K562 (cell line): ENCODE data around the gene SPEG. TPM values are rescaled to one million over a fixed set of nuclear protein-coding genes. Genes with fewer than 3 reads are reported as not detected.
A peak's percentile ranks its signal among the peaks of the same experiment; 100 is the strongest.

Source experiments
- ATAC-seq: fragments of 200-7000 bp; cut with Tn5 transposase; 3 replicates; pipeline ENCODE4 v1.9.1; 2020; ENCODE audit warnings: moderate library complexity
- BruUV-seq: library from RNA; stranded (reverse); fragments of 400-500 nt; replicated peaks from 2 replicates; lab custom pipeline; 2021; lab: Mats Ljungman, UMichigan
- CTCF ChIA-PET: fragments of 300-600 bp; formaldehyde crosslinking; extraction: SDS; loops from one replicate; lab custom pipeline; 2021; ENCODE audit warnings: low intra/inter-chr PET ratio; lab: Yijun Ruan, JAX
- POLR2A ChIA-PET: fragments of 300-600, 350-650 bp; sonication (Branson Sonifier 250); formaldehyde crosslinking; extraction: SDS; loops from one replicate; lab custom pipeline; 2021; ENCODE audit warnings: antibody characterized with exemption, inconsistent platforms; lab: Yijun Ruan, JAX
- DNase-seq, 4 experiments: peaks; one replicate each; pipeline versions ENCODE4 v3.0.0 to v3.0.0-alpha.2; 2011 to 2018; ENCODE audit warnings: low spot score in 3 of 4, mixed read lengths in 3 of 4; ENCODE audit errors: extremely low read depth in 1 of 4
- FAIRE-seq: peaks from 2 replicates; lab custom pipeline; 2011; peaks lifted over from hg19 to GRCh38; lab: Jason Lieb, UNC
- H2AFZ ChIP-seq: 2 replicates; pipeline ENCODE4 v1.6.0; 2011; ENCODE audit warnings: low read depth, low read length, control low read depth, inconsistent platforms
- H3K27ac ChIP-seq: fragments of 200-600 bp; 3 replicates; pipeline ENCODE4 v1.8.0; 2011; ENCODE audit warnings: low read depth, mild to moderate bottlenecking, control low read depth, inconsistent platforms, low read length, moderate library complexity, mixed read lengths; ENCODE audit errors: extremely low read depth
- H3K27me3 ChIP-seq, 2 experiments: fragments of 300-600 bp in 1 of 2; 2 replicates in 1 of 2; 3 replicates in 1 of 2; pipeline versions ENCODE4 v1.6.0 to v1.8.0; 2011; ENCODE audit warnings: inconsistent platforms in 2 of 2, low read length in 2 of 2, mild to moderate bottlenecking in 1 of 2, mixed read lengths in 1 of 2, moderate library complexity in 1 of 2; ENCODE audit not compliant: control insufficient read depth in 2 of 2, insufficient read depth in 2 of 2
- H3K36me3 ChIP-seq: fragments of 300-600 bp; 3 replicates; pipeline ENCODE4 v1.8.0; 2011; ENCODE audit warnings: mild to moderate bottlenecking, low read length, inconsistent platforms; ENCODE audit not compliant: control insufficient read depth, insufficient read depth
- H3K4me1 ChIP-seq, 2 experiments: fragments of 200-600 bp in 1 of 2; replicated peaks in 1 of 2; 2 replicates in 1 of 2; 3 replicates in 1 of 2; pipeline versions ENCODE4 v1.5.1 to v1.8.0; 2011; ENCODE audit warnings: inconsistent platforms in 2 of 2, low read length in 2 of 2, mild to moderate bottlenecking in 1 of 2, mixed read lengths in 1 of 2, moderate library complexity in 1 of 2; ENCODE audit not compliant: control insufficient read depth in 2 of 2, insufficient read depth in 2 of 2
- H3K4me2 ChIP-seq: 2 replicates; pipeline ENCODE4 v1.6.1; 2011; ENCODE audit warnings: low read length, control low read depth, inconsistent platforms, mixed read lengths; ENCODE audit not compliant: insufficient read depth
- H3K4me3 ChIP-seq: fragments of 200-600 bp; sonication (generic), shearing (Covaris generic); 2 replicates; pipeline ENCODE4 v1.5.1; 2016; ENCODE audit warnings: control low read depth, inconsistent platforms
- H3K79me2 ChIP-seq: fragments of 200-600 bp; 3 replicates; pipeline ENCODE4 v1.8.0; 2011; ENCODE audit warnings: low read length, inconsistent platforms; ENCODE audit not compliant: control insufficient read depth, insufficient read depth
- H3K9ac ChIP-seq, 2 experiments: 2 replicates each; pipeline versions ENCODE4 v1.6.0 to v1.6.1; 2011; ENCODE audit warnings: low read depth in 2 of 2, low read length in 2 of 2, control low read depth in 1 of 2, inconsistent platforms in 1 of 2, mild to moderate bottlenecking in 1 of 2, mixed read lengths in 1 of 2; ENCODE audit not compliant: insufficient read depth in 1 of 2
- H3K9me1 ChIP-seq: one replicate; pipeline ENCODE4 v1.6.0; 2011; ENCODE audit warnings: inconsistent platforms, mild to moderate bottlenecking, low read length, moderate library complexity; ENCODE audit not compliant: control insufficient read depth, insufficient read depth
- H3K9me3 ChIP-seq: replicated peaks from 2 replicates; pipeline ENCODE4 v1.5.1; 2011; ENCODE audit warnings: low read depth, low read length, inconsistent platforms; ENCODE audit not compliant: control insufficient read depth, insufficient read depth
- H4K20me1 ChIP-seq: replicated peaks from 2 replicates; pipeline ENCODE4 v1.6.1; 2011; ENCODE audit warnings: low read length, inconsistent platforms, mixed read lengths; ENCODE audit not compliant: control insufficient read depth, insufficient read depth
- ASH1L ChIP-seq: fragments of 450-650 bp; IDR thresholded peaks from 2 replicates; pipeline ENCODE4 v1.6.1; 2018; ENCODE audit warnings: borderline replicate concordance, mild to moderate bottlenecking, low read depth; ENCODE audit not compliant: partially characterized antibody
- GATAD2B ChIP-seq: fragments of 450-650 bp; IDR thresholded peaks from 2 replicates; pipeline ENCODE4 v1.6.1; 2017; ENCODE audit warnings: mild to moderate bottlenecking, borderline replicate concordance
- XRCC4 ChIP-seq: IDR thresholded peaks from one replicate; pipeline ENCODE4 v1.6.1; 2011; ENCODE audit not compliant: insufficient read depth, insufficient read length; ENCODE audit errors: extremely low read depth
- WGBS: fragments of 100-300 bp; shearing (Covaris generic); methylation state at CpG from one replicate; pipeline ENCODE4 v1.1.6; 2016; ENCODE audit warnings: low coverage, mixed read lengths; ENCODE audit not compliant: insufficient coverage; ENCODE audit errors: missing lambda C conversion rate; 5-methylcytosine and 5-hydroxymethylcytosine counted together
- in situ Hi-C: fragments of 300-500 bp; cut with MboI; formaldehyde crosslinking; loops from 4 replicates; pipeline ENCODE4 v1.15.0; 2018; ENCODE audit warnings: inconsistent platforms, mixed read lengths
- intact Hi-C: fragments of 100-400 bp; cut with micrococcal nuclease; formaldehyde crosslinking; loops from 2 replicates; pipeline ENCODE4 v1.14.2; 2022
- polyA plus RNA-seq, 8 experiments: library from polyadenylated mRNA; depleted of rRNA in 4 of 8; stranded (reverse) in 5 of 8; unstranded in 3 of 8; fragments of >200 nt; fragmentation: Nextera tagmentation in 2 of 8; fragmentation: Illumina TruSeq in 1 of 8; extraction: Ambion mirVana in 2 of 8; extraction: Trizol in 1 of 8; gene quantifications; 2 replicates each; pipeline versions ENCODE4 v1.2.1 to v1.2.3, GENCODE V29; 2011 to 2014; ENCODE audit warnings: inconsistent platforms in 1 of 8, missing spikeins in 1 of 8
- total RNA-seq, 7 experiments: library from RNA; depleted of rRNA in 6 of 7; stranded (reverse); fragments of >200 nt in 6 of 7; fragmentation: Illumina TruSeq in 2 of 7; extraction: Trizol in 2 of 7; gene quantifications; 2 replicates each; pipeline versions ENCODE4 v1.2.1 to v1.2.3, GENCODE V29; 2011 to 2021; ENCODE audit warnings: low replicate concordance in 1 of 7
- TF ChIP-seq, protein P1 (sequence below): fragments of 250-450 bp; sonication (Bioruptor Pico); IDR thresholded peaks from 2 replicates; pipeline ENCODE4 v1.8.0; 2021; ENCODE audit warnings: moderate library complexity, mild to moderate bottlenecking, inconsistent platforms
- TF ChIP-seq, protein P2 (sequence below): sonication (generic); formaldehyde crosslinking; IDR thresholded peaks from 2 replicates; pipeline ENCODE4 v1.8.1; 2023; ENCODE audit warnings: mild to moderate bottlenecking, missing genetic modification reagents
- TF ChIP-seq, protein P3 (sequence below): sonication (generic); formaldehyde crosslinking; IDR thresholded peaks from 2 replicates; pipeline ENCODE4 v1.8.0; 2023; ENCODE audit warnings: mild to moderate bottlenecking, missing genetic modification reagents
- TF ChIP-seq, protein P4 (sequence below): fragments of 250-450 bp; sonication (Bioruptor Pico); IDR thresholded peaks from 2 replicates; pipeline ENCODE4 v1.5.0; 2022; ENCODE audit warnings: mild to moderate bottlenecking

Gene SPEG
- total and polyA plus RNA-seq, 9 of the 15 experiments (the other 6 are each of a cell fraction or from before 2014, with no cell fraction given) = 0.49 to 8.7 (median 3.0) TPM

DNA sequence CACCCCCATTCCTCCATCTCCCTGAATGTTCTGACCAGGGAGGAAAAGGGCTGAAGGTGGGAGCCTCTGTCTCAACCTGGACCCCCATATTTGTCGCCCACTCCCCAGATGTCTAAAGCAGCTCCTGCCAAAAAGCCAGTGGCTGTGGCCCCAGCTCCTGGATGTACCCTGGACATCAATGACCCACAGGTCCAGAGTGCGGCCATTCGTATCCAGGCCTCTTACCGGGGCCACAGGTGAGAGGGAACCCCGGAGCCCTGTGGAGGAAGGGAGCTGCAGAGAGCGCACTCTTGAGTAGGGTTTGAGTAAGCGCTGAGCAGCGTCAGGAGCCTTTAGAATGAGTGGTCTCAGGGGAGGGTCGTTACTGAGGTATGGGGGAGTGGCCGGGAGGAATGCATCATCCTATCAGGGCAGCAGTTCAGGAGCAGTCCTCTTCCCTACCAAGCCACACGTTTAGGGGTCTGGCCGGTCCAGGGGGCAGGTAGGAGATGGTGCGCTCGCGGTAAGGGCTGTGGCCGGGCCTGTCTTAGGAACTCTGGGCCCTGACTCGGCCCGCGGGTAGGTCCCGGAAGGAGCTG, 61.7 kb downstream of the SPEG start:
- peaks cover 33 to 65% of the 10 kb centered on the region in 2 experiments for H3K4me1 ChIP-seq
- no peak for FAIRE-seq
- no peak for DNase-seq
- no peak for ATAC-seq
- TF ChIP-seq, protein P1, sequence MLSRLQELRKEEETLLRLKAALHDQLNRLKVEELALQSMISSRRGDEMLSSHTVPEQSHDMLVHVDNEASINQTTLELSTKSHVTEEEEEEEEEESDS = no peak
- TF ChIP-seq, protein P2, sequence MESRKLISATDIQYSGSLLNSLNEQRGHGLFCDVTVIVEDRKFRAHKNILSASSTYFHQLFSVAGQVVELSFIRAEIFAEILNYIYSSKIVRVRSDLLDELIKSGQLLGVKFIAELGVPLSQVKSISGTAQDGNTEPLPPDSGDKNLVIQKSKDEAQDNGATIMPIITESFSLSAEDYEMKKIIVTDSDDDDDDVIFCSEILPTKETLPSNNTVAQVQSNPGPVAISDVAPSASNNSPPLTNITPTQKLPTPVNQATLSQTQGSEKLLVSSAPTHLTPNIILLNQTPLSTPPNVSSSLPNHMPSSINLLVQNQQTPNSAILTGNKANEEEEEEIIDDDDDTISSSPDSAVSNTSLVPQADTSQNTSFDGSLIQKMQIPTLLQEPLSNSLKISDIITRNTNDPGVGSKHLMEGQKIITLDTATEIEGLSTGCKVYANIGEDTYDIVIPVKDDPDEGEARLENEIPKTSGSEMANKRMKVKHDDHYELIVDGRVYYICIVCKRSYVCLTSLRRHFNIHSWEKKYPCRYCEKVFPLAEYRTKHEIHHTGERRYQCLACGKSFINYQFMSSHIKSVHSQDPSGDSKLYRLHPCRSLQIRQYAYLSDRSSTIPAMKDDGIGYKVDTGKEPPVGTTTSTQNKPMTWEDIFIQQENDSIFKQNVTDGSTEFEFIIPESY (CRISPR knock-in tag) = 0 out of 2 replicates have a peak, but pooled peaks have one; percentile 46
- TF ChIP-seq GATAD2B (no peak), XRCC4 (no peak), ASH1L (no peak)
- TF ChIP-seq, protein P3, sequence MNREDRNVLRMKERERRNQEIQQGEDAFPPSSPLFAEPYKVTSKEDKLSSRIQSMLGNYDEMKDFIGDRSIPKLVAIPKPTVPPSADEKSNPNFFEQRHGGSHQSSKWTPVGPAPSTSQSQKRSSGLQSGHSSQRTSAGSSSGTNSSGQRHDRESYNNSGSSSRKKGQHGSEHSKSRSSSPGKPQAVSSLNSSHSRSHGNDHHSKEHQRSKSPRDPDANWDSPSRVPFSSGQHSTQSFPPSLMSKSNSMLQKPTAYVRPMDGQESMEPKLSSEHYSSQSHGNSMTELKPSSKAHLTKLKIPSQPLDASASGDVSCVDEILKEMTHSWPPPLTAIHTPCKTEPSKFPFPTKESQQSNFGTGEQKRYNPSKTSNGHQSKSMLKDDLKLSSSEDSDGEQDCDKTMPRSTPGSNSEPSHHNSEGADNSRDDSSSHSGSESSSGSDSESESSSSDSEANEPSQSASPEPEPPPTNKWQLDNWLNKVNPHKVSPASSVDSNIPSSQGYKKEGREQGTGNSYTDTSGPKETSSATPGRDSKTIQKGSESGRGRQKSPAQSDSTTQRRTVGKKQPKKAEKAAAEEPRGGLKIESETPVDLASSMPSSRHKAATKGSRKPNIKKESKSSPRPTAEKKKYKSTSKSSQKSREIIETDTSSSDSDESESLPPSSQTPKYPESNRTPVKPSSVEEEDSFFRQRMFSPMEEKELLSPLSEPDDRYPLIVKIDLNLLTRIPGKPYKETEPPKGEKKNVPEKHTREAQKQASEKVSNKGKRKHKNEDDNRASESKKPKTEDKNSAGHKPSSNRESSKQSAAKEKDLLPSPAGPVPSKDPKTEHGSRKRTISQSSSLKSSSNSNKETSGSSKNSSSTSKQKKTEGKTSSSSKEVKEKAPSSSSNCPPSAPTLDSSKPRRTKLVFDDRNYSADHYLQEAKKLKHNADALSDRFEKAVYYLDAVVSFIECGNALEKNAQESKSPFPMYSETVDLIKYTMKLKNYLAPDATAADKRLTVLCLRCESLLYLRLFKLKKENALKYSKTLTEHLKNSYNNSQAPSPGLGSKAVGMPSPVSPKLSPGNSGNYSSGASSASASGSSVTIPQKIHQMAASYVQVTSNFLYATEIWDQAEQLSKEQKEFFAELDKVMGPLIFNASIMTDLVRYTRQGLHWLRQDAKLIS (CRISPR knock-in tag) = no peak
- TF ChIP-seq, protein P4, sequence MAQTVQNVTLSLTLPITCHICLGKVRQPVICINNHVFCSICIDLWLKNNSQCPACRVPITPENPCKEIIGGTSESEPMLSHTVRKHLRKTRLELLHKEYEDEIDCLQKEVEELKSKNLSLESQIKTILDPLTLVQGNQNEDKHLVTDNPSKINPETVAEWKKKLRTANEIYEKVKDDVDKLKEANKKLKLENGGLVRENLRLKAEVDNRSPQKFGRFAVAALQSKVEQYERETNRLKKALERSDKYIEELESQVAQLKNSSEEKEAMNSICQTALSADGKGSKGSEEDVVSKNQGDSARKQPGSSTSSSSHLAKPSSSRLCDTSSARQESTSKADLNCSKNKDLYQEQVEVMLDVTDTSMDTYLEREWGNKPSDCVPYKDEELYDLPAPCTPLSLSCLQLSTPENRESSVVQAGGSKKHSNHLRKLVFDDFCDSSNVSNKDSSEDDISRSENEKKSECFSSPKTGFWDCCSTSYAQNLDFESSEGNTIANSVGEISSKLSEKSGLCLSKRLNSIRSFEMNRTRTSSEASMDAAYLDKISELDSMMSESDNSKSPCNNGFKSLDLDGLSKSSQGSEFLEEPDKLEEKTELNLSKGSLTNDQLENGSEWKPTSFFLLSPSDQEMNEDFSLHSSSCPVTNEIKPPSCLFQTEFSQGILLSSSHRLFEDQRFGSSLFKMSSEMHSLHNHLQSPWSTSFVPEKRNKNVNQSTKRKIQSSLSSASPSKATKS (CRISPR knock-in tag) = no peak
- no peaks in the 10 kb centered on the region for H3K9me3 ChIP-seq
- H2AFZ ChIP-seq = no peak overlapping the region
- H3K4me3 ChIP-seq = no peak overlapping the region
- no peaks in the 10 kb centered on the region for H3K36me3 ChIP-seq
- no peak overlapping the region for H3K27ac ChIP-seq
- no peaks in the 10 kb centered on the region for H4K20me1 ChIP-seq
- no peaks in the 10 kb centered on the region for H3K27me3 ChIP-seq
- CTCF ChIA-PET = interaction anchor here (0.8 to 2.2 kb wide), 3 partner anchors 13 to 34 kb away, joined by 3 to 9 read pairs (median 3); no protein-coding TSS in a partner anchor
- H3K79me2 ChIP-seq = peaks cover 37% of the 10 kb centered on the region
- intact Hi-C loops (no loop called here), in situ Hi-C loops (no loop called here)
- H3K9me1 ChIP-seq = no peaks in the 10 kb centered on the region
- BruUV-seq = no TSS peak
- H3K4me2 ChIP-seq = no peak overlapping the region
- peak overlapping the region in 1 of 2 experiments; percentile 81; a peak in 1 of 4 replicates for H3K9ac ChIP-seq
- POLR2A ChIA-PET = interaction anchor here (0.7 to 0.8 kb wide), 3 partner anchors 11 to 88 kb away, joined by 3 to 4 read pairs (median 3); no protein-coding TSS in a partner anchor
- WGBS = 89% methylated on average over 10 of the region's 20 CpGs
